Body of pancreas (tissue), 4 donors: Measurements from ENCODE around the gene DDA1.

Experiments
- POLR2A ChIP-seq, 3 donors: fragments of 450-650 bp; IDR thresholded peaks; one replicate each; pipeline ENCODE4 v1.6.1; 2016; ENCODE audit warnings: antibody characterized with exemption in 3 of 3, mild to moderate bottlenecking in 2 of 3
- TF ChIP-seq, protein P1 (sequence below), 7 experiments: fragments of 450-650 bp in 4 of 7; fragments of 200-600 bp in 3 of 7; sonication (generic) in 3 of 7; IDR thresholded peaks; one replicate each; pipeline ENCODE4 v1.5.1; 2016 to 2019; ENCODE audit warnings: antibody characterized with exemption in 7 of 7

DNA sequence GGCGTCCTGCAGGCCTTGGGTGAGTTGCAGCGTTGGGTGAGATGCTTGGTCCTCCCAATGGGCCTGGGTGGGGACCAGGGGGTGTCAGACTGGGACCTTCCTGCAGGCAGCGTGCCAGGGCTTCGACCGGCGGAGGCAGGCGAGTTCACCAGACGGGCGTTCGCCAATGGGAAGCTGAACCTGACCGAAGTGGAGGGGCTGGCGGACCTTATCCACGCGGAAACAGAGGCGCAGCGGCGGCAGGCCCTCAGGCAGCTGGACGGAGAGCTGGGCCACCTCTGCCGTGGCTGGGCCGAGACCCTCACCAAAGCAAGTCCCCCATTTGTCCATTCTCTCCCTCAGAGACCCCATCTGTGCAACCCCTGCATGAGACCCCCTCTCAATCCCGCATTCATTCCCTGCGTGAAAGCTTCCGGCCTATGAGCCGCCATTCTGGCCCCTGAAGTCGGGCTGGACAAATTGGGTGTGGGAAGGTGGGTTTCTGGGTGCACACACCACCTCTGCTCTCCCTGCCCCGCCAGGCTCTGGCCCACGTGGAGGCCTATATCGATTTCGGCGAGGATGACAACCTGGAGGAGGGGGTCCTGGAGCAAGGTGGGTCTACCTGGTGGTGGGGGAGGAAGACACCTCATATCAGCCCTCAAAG, 29.2 kb downstream of the DDA1 start:
- no peak for TF ChIP-seq POLR2A (IDR thresholded peaks at IDR 0.05)
- TF ChIP-seq, protein P1, sequence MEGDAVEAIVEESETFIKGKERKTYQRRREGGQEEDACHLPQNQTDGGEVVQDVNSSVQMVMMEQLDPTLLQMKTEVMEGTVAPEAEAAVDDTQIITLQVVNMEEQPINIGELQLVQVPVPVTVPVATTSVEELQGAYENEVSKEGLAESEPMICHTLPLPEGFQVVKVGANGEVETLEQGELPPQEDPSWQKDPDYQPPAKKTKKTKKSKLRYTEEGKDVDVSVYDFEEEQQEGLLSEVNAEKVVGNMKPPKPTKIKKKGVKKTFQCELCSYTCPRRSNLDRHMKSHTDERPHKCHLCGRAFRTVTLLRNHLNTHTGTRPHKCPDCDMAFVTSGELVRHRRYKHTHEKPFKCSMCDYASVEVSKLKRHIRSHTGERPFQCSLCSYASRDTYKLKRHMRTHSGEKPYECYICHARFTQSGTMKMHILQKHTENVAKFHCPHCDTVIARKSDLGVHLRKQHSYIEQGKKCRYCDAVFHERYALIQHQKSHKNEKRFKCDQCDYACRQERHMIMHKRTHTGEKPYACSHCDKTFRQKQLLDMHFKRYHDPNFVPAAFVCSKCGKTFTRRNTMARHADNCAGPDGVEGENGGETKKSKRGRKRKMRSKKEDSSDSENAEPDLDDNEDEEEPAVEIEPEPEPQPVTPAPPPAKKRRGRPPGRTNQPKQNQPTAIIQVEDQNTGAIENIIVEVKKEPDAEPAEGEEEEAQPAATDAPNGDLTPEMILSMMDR (IDR thresholded peaks at IDR 0.05): no peak
